Esophagus (tissue), 2 donors: ENCODE data around the gene LIN7B. TPM values are rescaled to one million over a fixed set of nuclear protein-coding genes. Genes with fewer than 3 reads are reported as not detected.

Experiments used
- H3K27ac ChIP-seq, 2 donors: one replicate each; pipeline ENCODE4 v1.5.1; 2013; ENCODE audit warnings: low read depth in 2 of 2, mild to moderate bottlenecking in 2 of 2, inconsistent platforms in 1 of 2, low read length in 1 of 2, moderate library complexity in 1 of 2
- H3K27me3 ChIP-seq, 2 donors: one replicate each; pipeline ENCODE4 v1.6.1; 2013; ENCODE audit warnings: low read length in 2 of 2, control low read depth in 1 of 2, mild to moderate bottlenecking in 1 of 2; ENCODE audit not compliant: insufficient read depth in 2 of 2, control insufficient read depth in 1 of 2
- H3K36me3 ChIP-seq, 2 donors: one replicate each; pipeline ENCODE4 v1.6.1; 2013; ENCODE audit warnings: low read length in 1 of 2; ENCODE audit not compliant: control insufficient read depth in 2 of 2, insufficient read depth in 2 of 2
- H3K4me1 ChIP-seq, 2 donors: one replicate each; pipeline ENCODE4 v1.6.1; 2013; ENCODE audit warnings: low read length in 1 of 2; ENCODE audit not compliant: control insufficient read depth in 2 of 2, insufficient read depth in 2 of 2
- H3K4me3 ChIP-seq, 2 donors: one replicate each; pipeline ENCODE4 v1.5.1; 2013; ENCODE audit warnings: low read length in 2 of 2, mild to moderate bottlenecking in 2 of 2, low read depth in 1 of 2, moderate library complexity in 1 of 2
- H3K9me3 ChIP-seq, 2 donors: one replicate each; pipeline ENCODE4 v1.6.1; 2013; ENCODE audit warnings: mild to moderate bottlenecking in 2 of 2, low read depth in 1 of 2, low read length in 1 of 2, moderate library complexity in 1 of 2; ENCODE audit not compliant: control insufficient read depth in 2 of 2, insufficient read depth in 1 of 2
- WGBS, 2 donors: extraction: QIAGEN DNeasy Blood & Tissue Kit; methylation state at CpG; one replicate each; pipeline ENCODE4 v1.1.7; 2013; 5-methylcytosine and 5-hydroxymethylcytosine counted together
- polyA plus RNA-seq, 2 donors: library from polyadenylated mRNA; stranded (reverse); fragments of 200-250 nt; gene quantifications; one replicate each; pipeline ENCODE4 v1.2.3, GENCODE V29; 2013
- donor health status: healthy with polysubstance abuse.
- donor health status: Bipolar disorder and iron deficiency.

The LIN7B gene
- polyA plus RNA-seq, 2 donors = 13.7 to 18.5 TPM

DNA sequence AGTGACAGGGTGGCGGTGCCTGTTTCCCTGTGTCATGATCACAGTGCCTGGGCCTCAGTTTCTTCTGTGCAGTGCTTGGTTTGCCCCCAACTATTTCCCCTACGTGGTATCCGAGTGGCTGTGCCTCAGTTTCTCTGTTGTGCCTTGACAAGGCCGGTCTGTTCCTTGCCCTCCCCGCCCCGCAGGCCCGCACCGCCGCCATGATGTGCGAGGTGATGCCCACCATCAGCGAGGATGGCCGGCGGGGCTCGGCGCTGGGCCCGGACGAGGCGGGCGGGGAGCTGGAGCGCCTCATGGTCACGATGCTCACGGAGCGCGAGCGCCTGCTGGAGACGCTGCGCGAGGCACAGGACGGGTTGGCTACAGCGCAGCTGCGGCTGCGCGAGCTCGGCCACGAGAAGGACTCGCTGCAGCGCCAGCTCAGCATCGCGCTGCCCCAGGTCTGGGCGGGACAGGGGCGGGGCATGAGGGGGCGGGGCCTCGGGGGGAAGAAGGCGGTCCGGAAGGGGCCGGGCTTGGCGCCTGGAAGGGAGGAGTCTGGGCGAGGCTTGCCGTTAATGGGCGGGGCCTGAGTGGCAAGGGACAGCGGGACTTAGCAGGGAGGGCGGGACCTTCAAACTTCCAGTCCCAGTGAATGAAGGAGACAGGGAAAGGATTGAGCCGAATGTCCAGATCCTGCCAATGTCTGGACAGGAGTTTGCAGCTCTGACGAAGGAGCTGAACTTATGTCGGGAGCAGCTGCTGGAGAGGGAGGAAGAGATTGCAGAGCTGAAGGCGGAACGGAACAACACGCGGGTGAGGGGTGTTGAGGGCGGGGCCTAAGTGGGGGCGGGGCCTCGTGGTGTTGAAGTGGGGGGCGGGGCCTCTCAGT is 13.7 kb downstream of the LIN7B start:
- peaks cover 3 to 13% of the 10 kb centered on the region in 2 donors for H3K4me1 ChIP-seq
- peak overlapping the region; percentile 80 to 87 for H3K27ac ChIP-seq
- H3K9me3 ChIP-seq = no peaks in the 10 kb centered on the region
- H3K36me3 ChIP-seq = peaks cover 0 to 6% of the 10 kb centered on the region in 2 donors
- H3K27me3 ChIP-seq = no peaks in the 10 kb centered on the region
- 4% methylated on average over 56 to 63 of the region's 63 CpGs for WGBS, 2 donors
- H3K4me3 ChIP-seq = peak overlapping the region in 1 of 2 donors; percentile 31

- Histone ChIP-seq H3K27me3 (no peaks in the 10 kb centered on the region), H3K4me3 (no peak overlapping the region), H3K9me3 (no peaks in the 10 kb centered on the region), H3K27ac (peak overlapping the region in 1 of 2 donors; percentile 45), H3K36me3 (peaks cover 0 to 6% of the 10 kb centered on the region in 2 donors), H3K4me1 (peaks cover 3 to 13% of the 10 kb centered on the region in 2 donors)
- 51 to 66% methylated on average over 15 of the region's 15 CpGs for WGBS, 2 donors
Measured at GRCh38 chr19:49128545-49129237, 14.5 kb downstream of the LIN7B start.

- Histone ChIP-seq H3K9me3 (no peaks in the 10 kb centered on the region), H3K27ac (no peak overlapping the region), H3K4me1 (peaks cover 3 to 13% of the 10 kb centered on the region in 2 donors), H3K27me3 (no peaks in the 10 kb centered on the region), H3K4me3 (no peak overlapping the region), H3K36me3 (peaks cover 0 to 6% of the 10 kb centered on the region in 2 donors)
- 54 to 66% methylated on average over 16 of the region's 16 CpGs for WGBS, 2 donors
Measured at GRCh38 chr19:49129238-49129583, 15.0 kb downstream of the LIN7B start.

- H3K4me1 ChIP-seq = peaks cover 3 to 10% of the 10 kb centered on the region in 2 donors
Measured at GRCh38 chr19:49130325-49130724, 16.2 kb downstream of the LIN7B start.

DNA sequence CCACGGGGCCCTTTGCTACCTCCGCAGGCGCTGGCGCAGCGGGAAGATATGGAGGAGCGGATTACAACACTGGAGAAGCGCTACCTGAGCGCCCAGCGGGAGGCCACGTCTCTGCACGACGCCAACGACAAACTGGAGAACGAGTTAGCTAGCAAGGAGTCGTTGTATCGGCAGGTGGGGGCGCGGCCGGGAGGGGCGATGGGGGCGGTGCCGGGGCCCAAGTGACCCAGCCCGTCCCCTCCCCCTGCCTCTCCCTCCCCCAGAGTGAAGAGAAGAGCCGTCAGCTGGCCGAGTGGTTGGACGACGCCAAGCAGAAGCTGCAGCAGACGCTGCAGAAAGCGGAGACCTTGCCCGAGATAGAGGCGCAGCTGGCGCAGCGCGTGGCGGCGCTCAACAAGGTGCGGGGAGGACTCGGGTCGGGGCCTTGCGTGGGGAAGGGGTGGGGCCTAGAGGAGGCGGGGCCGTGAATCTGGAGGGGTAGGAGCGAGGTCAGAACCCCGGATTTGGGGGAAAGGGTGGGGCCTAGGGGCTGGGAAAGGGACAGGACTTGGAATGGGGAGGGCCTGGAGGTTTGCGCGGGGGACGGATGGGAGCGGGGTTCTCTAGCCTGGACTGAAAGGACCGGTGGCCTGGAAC is 18.9 kb downstream of the LIN7B start:
- 24 to 29% methylated on average over 45 to 49 of the region's 49 CpGs for WGBS, 2 donors
- H3K4me3 ChIP-seq = peak overlapping the region; percentile 16 to 26
- H3K9me3 ChIP-seq = no peaks in the 10 kb centered on the region
- H3K27me3 ChIP-seq = no peaks in the 10 kb centered on the region
- peaks cover 0 to 6% of the 10 kb centered on the region in 2 donors for H3K36me3 ChIP-seq
- peaks cover 6 to 11% of the 10 kb centered on the region in 2 donors for H3K4me1 ChIP-seq
- peak overlapping the region; percentile 11 to 63 for H3K27ac ChIP-seq

More at GRCh38 chr19:49130325-49130724, 16.2 kb downstream of the LIN7B start:
- H3K27ac ChIP-seq = no peak overlapping the region
- H3K9me3 ChIP-seq = no peaks in the 10 kb centered on the region
- peaks cover 0 to 6% of the 10 kb centered on the region in 2 donors for H3K36me3 ChIP-seq
- no peak overlapping the region for H3K4me3 ChIP-seq
- 86 to 94% methylated on average over 24 of the region's 24 CpGs for WGBS, 2 donors
- no peaks in the 10 kb centered on the region for H3K27me3 ChIP-seq

GRCh38 chr19:49133621-49134454 is 19.7 kb downstream of the LIN7B start:
- H3K4me3 ChIP-seq = peak overlapping the region in 1 of 2 donors; percentile 26
- peaks cover 0 to 6% of the 10 kb centered on the region in 2 donors for H3K36me3 ChIP-seq
- 37 to 54% methylated on average over 42 of the region's 42 CpGs for WGBS, 2 donors
- peak overlapping the region; percentile 11 to 54 for H3K27ac ChIP-seq
- H3K27me3 ChIP-seq = no peaks in the 10 kb centered on the region
- H3K4me1 ChIP-seq = peaks cover 4 to 7% of the 10 kb centered on the region in 2 donors
- no peaks in the 10 kb centered on the region for H3K9me3 ChIP-seq

DNA sequence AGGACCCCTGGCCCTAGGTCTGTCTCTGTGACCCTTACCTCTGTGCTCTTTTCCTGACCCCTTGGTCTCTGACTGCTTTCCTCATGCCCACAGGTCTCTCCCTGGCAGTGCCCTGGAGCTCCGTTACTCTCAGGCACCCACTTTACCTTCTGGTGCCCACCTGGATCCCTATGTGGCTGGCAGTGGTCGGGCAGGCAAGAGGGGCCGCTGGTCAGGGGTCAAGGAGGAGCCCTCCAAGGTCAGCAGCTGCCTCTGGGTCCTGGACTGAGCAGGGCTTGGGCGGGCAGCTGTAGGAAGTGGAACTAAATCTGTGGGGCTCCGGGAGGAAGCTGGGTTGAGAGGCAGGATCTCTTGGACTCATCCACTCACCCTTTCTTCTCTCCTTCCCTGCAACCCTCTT is 21.5 kb downstream of the LIN7B start:
- H3K4me1 ChIP-seq = peaks cover 4 to 7% of the 10 kb centered on the region in 2 donors
- H3K27me3 ChIP-seq = no peaks in the 10 kb centered on the region
- H3K27ac ChIP-seq = peak overlapping the region; percentile 56 to 59
- no peaks in the 10 kb centered on the region for H3K36me3 ChIP-seq
- no peak overlapping the region for H3K4me3 ChIP-seq
- 83 to 87% methylated on average over 5 of the region's 5 CpGs for WGBS, 2 donors
- no peaks in the 10 kb centered on the region for H3K9me3 ChIP-seq

- WGBS, 2 donors = 66 to 76% methylated on average over 10 of the region's 10 CpGs
- Histone ChIP-seq H3K27me3 (no peaks in the 10 kb centered on the region), H3K9me3 (no peaks in the 10 kb centered on the region), H3K4me3 (no peak overlapping the region), H3K36me3 (no peaks in the 10 kb centered on the region), H3K4me1 (peaks cover 4 to 7% of the 10 kb centered on the region in 2 donors), H3K27ac (peak overlapping the region; percentile 30 to 61)
Measured at GRCh38 chr19:49136771-49137171, 22.6 kb downstream of the LIN7B start.

DNA sequence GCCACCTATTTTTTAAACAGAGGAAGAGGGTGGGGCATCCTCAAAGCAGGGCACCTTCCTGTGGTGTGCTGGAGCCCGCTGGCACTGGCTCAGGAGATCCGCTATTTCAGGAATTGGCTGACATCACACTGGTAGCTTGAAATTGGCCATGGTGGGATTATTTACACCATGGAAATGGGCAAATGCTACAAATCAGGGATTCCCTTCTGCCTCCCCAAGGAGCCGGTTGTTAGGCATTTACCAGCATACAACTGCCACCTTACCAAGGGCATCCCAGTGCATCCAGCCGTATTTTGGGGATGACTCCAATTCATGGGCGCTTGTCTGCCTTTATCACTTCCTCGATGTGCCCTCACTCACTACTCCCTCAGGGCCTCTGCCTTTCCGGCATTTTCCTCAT is 26.8 kb downstream of the LIN7B start:
- H3K27ac ChIP-seq = no peak overlapping the region
- no peaks in the 10 kb centered on the region for H3K27me3 ChIP-seq
- H3K4me1 ChIP-seq = peaks cover 0 to 10% of the 10 kb centered on the region in 2 donors
- 76 to 92% methylated on average over 7 of the region's 7 CpGs for WGBS, 2 donors
- H3K9me3 ChIP-seq = no peaks in the 10 kb centered on the region
- no peak overlapping the region for H3K4me3 ChIP-seq
- H3K36me3 ChIP-seq = no peaks in the 10 kb centered on the region
